ENCODE results near the gene ZNF264.
"Not testable (repeated sequence)": the region's sequence is repeated elsewhere in the genome, so short reads cannot be mapped to it uniquely, and the experiment has no call there.

Gene ZNF264

DNA sequence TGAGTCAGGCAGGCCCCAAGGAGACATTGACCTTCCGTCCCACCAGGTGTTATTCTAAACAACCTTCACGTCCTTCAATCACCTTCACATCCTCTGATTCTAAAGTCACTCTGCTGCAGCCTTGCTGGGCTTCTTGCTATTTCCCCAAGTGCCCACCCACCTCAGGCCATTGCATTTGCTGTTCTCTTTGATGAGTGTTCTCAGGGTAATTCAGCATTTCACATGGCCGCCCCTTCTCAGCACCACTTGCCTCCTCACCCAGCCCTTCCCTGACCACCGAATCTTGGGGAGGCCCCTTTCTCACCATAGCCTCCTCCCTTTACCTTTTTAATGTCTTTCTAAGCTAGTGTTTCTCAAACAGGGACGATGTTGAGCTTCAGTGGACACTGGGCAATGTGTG lies 53.8 kb downstream of the ZNF264 start:
- DNase-seq (ENCODE audit: low read depth in 3 of 3): no peak

DNA sequence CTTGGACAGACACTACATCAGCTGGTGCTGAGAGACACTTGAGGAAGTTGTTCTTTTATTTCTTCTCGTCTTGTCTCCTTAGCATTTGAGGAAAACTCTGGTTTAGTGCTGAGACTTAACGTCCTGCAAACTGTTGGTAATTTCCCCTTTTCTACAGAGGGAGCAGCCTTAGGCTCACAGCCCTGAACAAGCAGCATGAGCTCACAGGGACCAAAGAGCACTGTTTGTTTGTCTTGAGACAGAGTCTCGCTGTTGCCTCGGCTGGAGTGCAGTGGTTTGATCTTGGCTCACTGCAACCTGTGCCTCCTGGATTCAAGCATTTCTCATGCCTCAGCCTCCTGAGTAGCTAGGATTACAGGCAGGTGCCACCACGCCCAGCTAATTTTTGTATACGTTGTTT lies 54.7 kb downstream of the ZNF264 start:
- no peak for DNase-seq (ENCODE audit: low read depth in 3 of 3)

DNA sequence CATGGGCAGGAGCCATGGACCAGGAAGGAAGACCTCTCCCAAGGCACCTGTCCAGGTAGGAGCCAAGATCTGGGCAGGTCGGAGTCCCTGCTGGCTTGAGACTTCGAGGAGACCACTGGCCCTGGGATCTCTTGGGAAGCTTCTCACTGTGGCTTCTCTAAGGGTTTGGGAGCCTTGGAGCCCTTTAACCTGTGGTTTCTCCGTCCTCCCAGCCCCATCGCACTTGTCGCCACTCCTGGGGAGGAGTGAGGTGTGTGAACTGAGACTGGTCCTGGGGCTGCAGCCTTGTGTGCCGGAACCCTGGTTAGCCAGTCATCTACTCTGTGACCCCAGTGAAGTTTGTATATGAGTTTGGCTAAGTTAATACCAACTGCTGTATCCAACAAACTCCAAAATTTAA lies 57.3 kb downstream of the ZNF264 start:
- DNase-seq (ENCODE audit: low read depth in 3 of 3): no peak

DNA sequence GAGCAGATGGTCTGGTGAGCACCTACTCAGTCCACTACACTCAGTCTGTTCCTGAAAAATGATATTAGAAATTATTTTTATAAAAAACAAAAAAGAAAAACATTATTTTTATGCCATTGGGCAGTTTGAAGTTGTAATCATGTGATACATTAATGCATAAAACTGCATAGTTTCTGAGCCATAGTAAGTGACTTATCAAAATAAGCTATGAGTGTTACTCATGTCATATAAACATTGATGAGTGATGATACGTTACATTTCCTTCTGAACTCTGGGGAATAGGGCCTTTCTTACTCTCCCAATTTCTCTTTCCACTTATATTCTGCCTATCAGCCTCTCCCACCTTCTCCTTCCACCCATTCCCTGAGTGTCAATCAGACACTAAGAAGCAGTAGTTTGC lies 58.0 kb downstream of the ZNF264 start:
- DNase-seq (ENCODE audit: low read depth in 3 of 3): no peak

DNA sequence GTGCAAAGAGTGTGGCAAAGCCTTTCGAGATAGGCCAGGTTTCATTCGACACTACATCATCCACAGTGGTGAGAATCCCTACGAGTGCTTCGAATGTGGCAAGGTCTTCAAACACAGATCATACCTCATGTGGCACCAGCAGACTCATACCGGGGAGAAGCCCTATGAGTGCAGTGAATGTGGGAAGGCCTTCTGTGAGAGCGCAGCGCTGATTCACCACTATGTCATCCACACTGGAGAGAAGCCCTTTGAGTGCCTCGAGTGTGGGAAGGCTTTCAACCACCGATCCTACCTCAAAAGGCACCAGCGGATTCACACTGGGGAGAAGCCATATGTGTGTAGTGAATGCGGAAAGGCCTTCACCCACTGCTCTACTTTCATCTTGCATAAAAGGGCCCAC lies 62.5 kb downstream of the ZNF264 start:
- DNase-seq (ENCODE audit: low read depth in 3 of 3): not testable (repeated sequence)

DNA sequence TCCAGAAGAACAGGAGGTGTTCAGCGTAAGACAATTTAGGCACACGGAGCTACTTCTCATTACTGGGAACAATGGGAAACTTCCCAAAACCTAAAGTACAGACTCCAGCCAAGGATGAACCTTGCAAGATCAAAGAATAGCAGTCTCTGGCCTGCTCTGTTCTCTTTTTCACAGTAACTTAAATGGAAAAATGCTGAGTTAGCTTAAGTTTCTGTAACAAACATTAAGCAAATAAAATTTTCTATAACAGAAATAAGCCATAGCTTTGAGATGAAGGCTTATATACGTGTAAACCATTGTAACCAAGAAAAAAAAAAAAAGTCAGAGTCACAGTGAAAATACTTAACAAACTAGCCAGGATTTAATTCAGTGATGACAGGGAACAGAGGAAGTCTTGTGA lies 70.7 kb downstream of the ZNF264 start:
- no peak for DNase-seq (ENCODE audit: low read depth in 3 of 3)

DNA sequence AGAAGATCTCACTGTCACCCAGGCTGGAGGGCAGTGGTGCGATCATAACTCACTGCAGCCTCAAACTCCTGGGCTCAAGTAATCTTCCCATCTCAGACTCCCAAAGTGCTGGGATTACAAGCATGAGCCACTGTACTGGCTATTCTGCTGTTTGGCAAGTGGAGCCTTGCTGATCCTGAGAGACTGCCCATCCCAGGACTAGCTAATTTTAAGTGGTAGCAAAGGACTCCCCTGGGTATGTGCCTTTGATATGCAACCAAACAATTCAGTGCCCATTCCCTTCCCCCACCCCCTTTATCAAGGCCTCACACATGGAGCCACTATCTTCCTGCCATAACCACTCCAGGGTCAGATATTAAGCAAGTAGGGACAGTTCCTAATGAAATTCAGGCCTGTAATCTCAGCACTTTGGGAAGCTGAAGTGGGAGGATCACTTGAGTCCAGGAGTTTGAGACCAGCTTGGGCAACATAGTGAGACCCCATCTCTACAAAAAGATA lies 72.0 kb downstream of the ZNF264 start:
- DNase-seq (ENCODE audit: low read depth in 3 of 3): no peak

DNA sequence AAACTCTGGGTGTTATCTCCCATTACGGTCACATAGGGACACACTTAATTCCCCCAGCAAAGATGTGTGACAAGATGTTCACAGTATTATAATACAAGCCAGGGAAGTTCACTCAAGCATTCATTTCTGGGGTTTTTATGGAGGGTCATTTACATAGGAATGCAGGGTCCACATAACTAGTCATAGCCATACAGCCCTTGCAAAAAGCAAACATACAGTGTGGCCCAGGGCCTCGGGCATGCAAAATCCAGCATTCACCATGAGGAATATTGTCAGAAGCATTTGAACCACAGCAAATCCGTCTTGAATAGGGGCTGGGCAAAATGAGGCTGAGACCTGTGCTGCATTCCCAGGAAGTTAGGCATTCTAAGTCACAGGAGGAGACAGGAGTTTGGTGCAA lies 76.0 kb downstream of the ZNF264 start:
- no peak for DNase-seq (ENCODE audit: low read depth in 3 of 3)

DNA sequence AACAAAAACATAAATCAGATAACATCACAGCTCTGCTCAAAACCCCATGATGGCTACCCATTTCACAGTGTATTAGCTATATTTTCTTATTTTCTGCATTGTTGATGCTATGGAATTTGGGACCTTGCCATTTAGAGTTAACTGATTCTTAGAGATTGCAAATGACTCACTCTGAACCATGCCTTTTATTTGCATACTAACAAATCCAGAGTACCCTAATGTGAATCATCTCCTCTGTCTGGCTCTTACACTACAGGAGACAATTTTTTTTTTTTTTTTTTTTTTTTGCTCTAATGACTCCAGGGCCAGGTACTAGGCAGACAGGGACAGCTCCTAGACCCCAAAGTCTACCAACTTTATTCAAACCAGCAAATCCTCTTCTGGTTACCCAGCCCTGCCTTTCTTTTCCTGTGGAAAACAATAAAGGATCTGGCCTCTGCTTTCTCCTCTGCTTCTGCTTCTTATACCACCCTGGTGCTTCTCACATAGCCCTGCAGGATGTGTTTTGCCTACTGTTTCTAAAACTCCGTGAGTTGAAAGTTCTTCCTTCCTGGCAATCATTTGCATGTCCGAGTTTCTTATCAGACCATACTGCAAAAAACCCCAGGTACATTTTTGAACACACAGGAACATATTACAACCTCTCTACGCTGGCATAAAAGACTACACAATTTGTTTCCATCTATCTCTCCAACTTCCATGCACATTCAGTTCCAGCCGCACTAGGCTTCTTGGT lies 78.4 kb downstream of the ZNF264 start:
- no peak for DNase-seq (ENCODE audit: low read depth in 3 of 3)

DNA sequence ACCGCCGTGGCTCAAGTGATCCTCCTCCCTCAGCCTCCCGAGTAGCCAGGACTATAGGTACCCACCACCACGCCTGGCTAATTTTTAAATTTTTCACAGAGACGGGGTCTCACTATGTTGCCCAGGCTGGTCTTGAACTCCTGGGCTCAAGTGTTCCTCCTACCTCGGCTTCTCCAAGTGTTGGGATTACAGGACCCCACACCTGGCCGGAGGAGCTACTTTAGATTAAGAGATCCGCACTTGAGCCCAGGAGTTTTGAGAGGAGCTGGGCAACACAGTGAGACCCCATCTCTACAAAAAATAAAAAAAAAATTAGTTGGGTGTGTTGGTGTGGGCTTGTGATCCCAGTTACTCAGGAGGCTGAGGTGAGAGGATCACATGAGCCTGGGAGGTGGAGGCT lies 80.0 kb downstream of the ZNF264 start:
- no peak for DNase-seq (ENCODE audit: low read depth in 3 of 3)
